OCI-LY7 (cell line): ENCODE measurements around the gene LPCAT3. TPM values are rescaled to one million over a fixed set of nuclear protein-coding genes. Genes with fewer than 3 reads are reported as not detected.

Experiments
- BruUV-seq: library from RNA; stranded (reverse); fragments of 400-500 nt; replicated peaks from 2 replicates; lab custom pipeline; 2021; lab: Mats Ljungman, UMichigan
- CTCF ChIA-PET: fragments of 300-600 bp; sonication (Branson Sonifier 250); formaldehyde crosslinking; loops from one replicate; lab custom pipeline; 2022; ENCODE audit warnings: antibody characterized with exemption; ENCODE audit not compliant: unreplicated experiment; lab: Charles Lee
- POLR2A ChIA-PET: fragments of 300-600 bp; sonication (Branson Sonifier 250); formaldehyde crosslinking; loops from one replicate; lab custom pipeline; 2022; ENCODE audit warnings: antibody characterized with exemption; lab: Charles Lee
- DNase-seq: peaks from one replicate; pipeline ENCODE4 v3.0.0-alpha.2; 2015; ENCODE audit warnings: low spot score
- H2AFZ ChIP-seq: fragments of 200-600 bp; sonication (generic), shearing (Covaris generic); 2 replicates; pipeline ENCODE4 v1.6.1; 2014; ENCODE audit warnings: mild to moderate bottlenecking, antibody characterized with exemption, low read length, moderate library complexity
- H3K27ac ChIP-seq: fragments of 200-600 bp; sonication (generic); 2 replicates; pipeline ENCODE4 v1.5.1; 2014; ENCODE audit warnings: mixed run types, low read depth, mild to moderate bottlenecking, moderate library complexity, low read length, inconsistent platforms; ENCODE audit not compliant: poor library complexity, severe bottlenecking
- H3K36me3 ChIP-seq: fragments of 200-600 bp; sonication (generic); 2 replicates; pipeline ENCODE4 v1.6.1; 2014; ENCODE audit warnings: mild to moderate bottlenecking, antibody characterized with exemption, low read length, moderate library complexity, mixed read lengths; ENCODE audit not compliant: insufficient read depth
- H3K4me1 ChIP-seq: fragments of 200-600 bp; sonication (generic); 2 replicates; pipeline ENCODE4 v1.5.1; 2014; ENCODE audit warnings: mild to moderate bottlenecking, low read length; ENCODE audit not compliant: insufficient read depth, poor library complexity, severe bottlenecking
- H3K4me2 ChIP-seq: fragments of 200-600 bp; sonication (generic); 2 replicates; pipeline ENCODE4 v1.6.1; 2014; ENCODE audit warnings: mild to moderate bottlenecking, low read length
- H3K4me3 ChIP-seq: fragments of 200-600 bp; sonication (generic); 2 replicates; pipeline ENCODE4 v1.5.1; 2014; ENCODE audit warnings: mild to moderate bottlenecking, low read depth, low read length; ENCODE audit not compliant: poor library complexity, severe bottlenecking
- H3K79me2 ChIP-seq: fragments of 200-600 bp; sonication (generic); 2 replicates; pipeline ENCODE4 v1.6.1; 2016; ENCODE audit warnings: low read depth, mild to moderate bottlenecking, low read length, moderate library complexity, mixed read lengths; ENCODE audit not compliant: insufficient read depth
- H3K9me2 ChIP-seq: fragments of 200-600 bp; sonication (generic); 2 replicates; pipeline ENCODE4 v1.6.1; 2016; ENCODE audit warnings: mild to moderate bottlenecking, low read length, mixed read lengths; ENCODE audit not compliant: insufficient read depth
- H3K9me3 ChIP-seq: fragments of 200-600 bp; sonication (generic); 2 replicates; pipeline ENCODE4 v1.6.1; 2014; ENCODE audit warnings: mild to moderate bottlenecking, mixed run types, low read length, mixed read lengths
- H4K20me1 ChIP-seq: fragments of 200-600 bp; sonication (generic); 2 replicates; pipeline ENCODE4 v1.6.1; 2014; ENCODE audit warnings: mild to moderate bottlenecking, antibody characterized with exemption, low read length, moderate library complexity, mixed read lengths; ENCODE audit not compliant: insufficient read depth
- CTCF ChIP-seq: fragments of 200-600 bp; sonication (generic); conservative IDR thresholded peaks from 2 replicates; pipeline ENCODE4 v1.5.1; 2014; ENCODE audit warnings: mild to moderate bottlenecking, antibody characterized with exemption, low read length, moderate library complexity, mixed read lengths
- EZH2phosphoT487 ChIP-seq: fragments of 200-600 bp; sonication (generic); IDR thresholded peaks from 2 replicates; pipeline ENCODE4 v1.6.1; 2018; ENCODE audit warnings: low read depth, borderline replicate concordance, mild to moderate bottlenecking, mixed run types, antibody characterized with exemption, low read length, moderate library complexity, mixed read lengths
- intact Hi-C: fragments of 100-400 bp; cut with micrococcal nuclease; formaldehyde crosslinking; loops from one replicate; pipeline ENCODE4 v1.10.0; 2022; ENCODE audit not compliant: unreplicated experiment
- total RNA-seq, 2 experiments: library from RNA; depleted of rRNA in 1 of 2; stranded (reverse); fragments of >200 nt in 1 of 2; shearing (Covaris generic) in 1 of 2; gene quantifications; 2 replicates each; pipeline ENCODE4 v1.2.3, GENCODE V29; 2014 to 2022

LPCAT3 gene
- total RNA-seq, 2 experiments from 2014 or later, result 17.4 to 29.7 TPM

- no peaks in the 10 kb centered on the region for H3K9me3 ChIP-seq
- no peak for DNase-seq
- peaks cover 7% of the 10 kb centered on the region; the same call in 1 of the 2 replicates for H3K36me3 ChIP-seq
- no peak for TF ChIP-seq EZH2phosphoT487
- TF ChIP-seq CTCF, result no peak
- BruUV-seq, result no TSS peak
- peaks cover 14% of the 10 kb centered on the region for H3K4me1 ChIP-seq
- no peak overlapping the region for H3K27ac ChIP-seq
- POLR2A ChIA-PET, result interaction anchor here (1.0 kb wide), 1 partner anchor 11 kb away, joined by 3 read pairs; the partner anchor contains the start of genes C12orf57 and RNU7-1
- H2AFZ ChIP-seq, result no peak overlapping the region
- H3K9me2 ChIP-seq, result no peaks in the 10 kb centered on the region
- H3K79me2 ChIP-seq, result peaks cover 5% of the 10 kb centered on the region; the same call in 1 of the 2 replicates
- intact Hi-C loops, result no loop called here
- CTCF ChIA-PET, result interaction anchor here (0.5 kb wide), 1 partner anchor 26 kb away, joined by 3 read pairs; no protein-coding TSS in a partner anchor
- H4K20me1 ChIP-seq, result no peaks in the 10 kb centered on the region
- H3K4me3 ChIP-seq, result no peak overlapping the region
- no peak overlapping the region for H3K4me2 ChIP-seq
These were observed 85.5 kb downstream of the LPCAT3 start for GRCh38 chr12:6932766-6933165.

DNA sequence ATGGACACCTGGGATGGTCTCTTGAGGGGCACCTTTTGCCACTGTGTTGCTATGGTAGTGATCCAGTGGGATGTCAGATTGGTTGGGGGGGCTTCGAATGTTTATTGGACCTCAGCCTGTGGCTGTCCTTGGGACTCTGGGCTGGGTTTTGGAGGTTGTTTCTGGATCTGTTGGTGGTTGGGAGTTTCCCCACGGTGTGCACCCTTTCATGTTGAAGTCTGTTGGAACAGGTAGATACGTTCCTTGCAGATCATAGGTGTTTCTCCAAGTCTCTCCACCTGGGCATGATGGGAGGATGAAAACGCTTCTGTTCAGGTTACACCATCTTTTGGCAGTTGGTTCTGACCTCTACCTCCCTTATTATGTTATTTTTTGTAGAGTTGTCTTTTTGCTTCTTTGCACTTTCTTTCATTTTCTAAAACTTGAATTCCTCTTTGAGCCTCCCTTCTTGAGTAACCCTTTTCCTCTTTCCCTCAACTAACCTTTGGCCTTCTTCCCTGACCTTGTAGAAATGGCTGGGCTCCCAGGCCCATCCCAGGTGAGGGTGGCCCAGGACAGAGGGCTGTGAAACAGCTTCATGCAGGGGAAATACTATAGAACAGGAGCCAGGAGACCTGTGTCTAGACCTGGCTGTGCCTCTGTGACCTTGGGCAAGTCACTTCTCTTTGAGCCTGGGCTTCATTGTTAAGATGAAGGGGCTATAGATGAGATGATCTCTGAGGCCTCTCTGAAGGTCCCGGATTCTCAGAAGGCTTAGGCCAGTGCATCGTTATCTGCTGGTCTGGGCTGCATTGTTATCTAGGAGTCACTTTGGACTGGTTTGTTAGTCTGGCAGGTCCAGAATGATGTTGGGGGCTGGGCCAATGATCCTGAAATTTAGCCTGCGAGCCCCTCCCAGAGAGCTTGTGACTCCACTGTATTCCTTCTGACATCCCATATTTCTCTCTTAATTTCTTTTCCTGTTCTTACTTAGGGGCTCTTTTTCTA, 88.5 kb downstream of the LPCAT3 start:
- TF ChIP-seq CTCF, result no peak
- no peak for TF ChIP-seq EZH2phosphoT487
- no peak for DNase-seq
- Histone ChIP-seq H3K79me2 (no peaks in the 10 kb centered on the region), H3K9me3 (no peaks in the 10 kb centered on the region), H3K4me2 (no peak overlapping the region), H3K4me3 (no peak overlapping the region), H4K20me1 (no peaks in the 10 kb centered on the region), H3K4me1 (peaks cover 11% of the 10 kb centered on the region), H2AFZ (no peak overlapping the region), H3K36me3 (peaks cover 7% of the 10 kb centered on the region; the same call in 1 of the 2 replicates), H3K9me2 (no peaks in the 10 kb centered on the region), H3K27ac (no peak overlapping the region)
- CTCF ChIA-PET, result no interaction called here
- BruUV-seq, result no TSS peak
- intact Hi-C loops, result no loop called here
- POLR2A ChIA-PET, result no interaction called here
